Iris pigment epithelial cell (primary cell): Measurements from ENCODE around the gene PPP1R16B.
"Not testable (repeated sequence)": the region's sequence is repeated elsewhere in the genome, so short reads cannot be mapped to it uniquely, and the experiment has no call there.

Experiments
- DNase-seq: peaks from one replicate; pipeline ENCODE4 v3.0.0-alpha.2; 2011; ENCODE audit warnings: low read depth

Gene PPP1R16B

GRCh38 chr20:38791940-38792339, 13.6 kb upstream of the PPP1R16B start:
- DNase-seq, result no peak

- DNase-seq, result not testable (repeated sequence)
These were observed 11.4 kb upstream of the PPP1R16B start for GRCh38 chr20:38794057-38794456.

GRCh38 chr20:38798266-38798665, 7.2 kb upstream of the PPP1R16B start:
- no peak for DNase-seq

GRCh38 chr20:38799203-38799602, 6.3 kb upstream of the PPP1R16B start:
- no peak for DNase-seq

- no peak for DNase-seq
These were observed 4.6 kb upstream of the PPP1R16B start for GRCh38 chr20:38800882-38801281.

- DNase-seq, result no peak
These were observed 1.3 kb upstream of the PPP1R16B start for GRCh38 chr20:38804221-38804620.

GRCh38 chr20:38804682-38805501, 605 bp upstream of the PPP1R16B start:
- DNase-seq, result no peak

- no peak for DNase-seq
These were observed 709 bp downstream of the PPP1R16B start for GRCh38 chr20:38805958-38806854.

GRCh38 chr20:38806855-38807655, 1.6 kb downstream of the PPP1R16B start:
- no peak for DNase-seq

GRCh38 chr20:38809942-38810341, 4.4 kb downstream of the PPP1R16B start:
- no peak for DNase-seq

GRCh38 chr20:38810926-38811630, 5.6 kb downstream of the PPP1R16B start:
- DNase-seq, result no peak

GRCh38 chr20:38811769-38812168, 6.3 kb downstream of the PPP1R16B start:
- no peak for DNase-seq

- no peak for DNase-seq
These were observed 6.7 kb downstream of the PPP1R16B start for GRCh38 chr20:38812182-38812581.

- no peak for DNase-seq
These were observed 7.4 kb downstream of the PPP1R16B start for GRCh38 chr20:38812709-38813573.

- DNase-seq, result not testable (repeated sequence)
These were observed 8.1 kb downstream of the PPP1R16B start for GRCh38 chr20:38813574-38813962.

GRCh38 chr20:38815446-38815845, 9.9 kb downstream of the PPP1R16B start:
- DNase-seq, result no peak

- DNase-seq, result no peak
These were observed 12.9 kb downstream of the PPP1R16B start for GRCh38 chr20:38818113-38819065.

- DNase-seq, result no peak
These were observed 20.0 kb downstream of the PPP1R16B start for GRCh38 chr20:38825571-38825900.

GRCh38 chr20:38825901-38826625, 20.6 kb downstream of the PPP1R16B start:
- DNase-seq, result peak; percentile 91
